GM12878 (cell line): ENCODE data around the gene PAX7. TPM values are rescaled to one million over a fixed set of nuclear protein-coding genes. Genes with fewer than 3 reads are reported as not detected.

Experiments
- ATAC-seq: fragments of 200-7000 bp; cut with Tn5 transposase; 3 replicates; pipeline ENCODE4 v1.9.1; 2020; ENCODE audit warnings: mild to moderate bottlenecking, moderate library complexity
- BruUV-seq: library from RNA; stranded (reverse); fragments of 400-500 nt; replicated peaks from 2 replicates; lab custom pipeline; 2021; lab: Mats Ljungman, UMichigan
- CTCF ChIA-PET: fragments of 300-600 bp; sonication (Branson Sonifier 250); formaldehyde crosslinking; extraction: SDS; loops from one replicate; lab custom pipeline; 2021; ENCODE audit warnings: inconsistent platforms; lab: Yijun Ruan, JAX
- POLR2A ChIA-PET: fragments of 350-600 bp; formaldehyde crosslinking; extraction: SDS; loops from one replicate; lab custom pipeline; 2021; ENCODE audit warnings: inconsistent platforms; lab: Charles Lee
- RAD21 ChIA-PET: fragments of 300-600 bp; sonication (Branson Sonifier 250); formaldehyde crosslinking; loops from one replicate; lab custom pipeline; 2023; ENCODE audit warnings: antibody characterized with exemption; ENCODE audit not compliant: unreplicated experiment; lab: Charles Lee
- SMC1A ChIA-PET: fragments of 300-600 bp; sonication (Branson Sonifier 250); formaldehyde crosslinking; loops from one replicate; lab custom pipeline; 2023; ENCODE audit not compliant: unreplicated experiment, uncharacterized antibody; lab: Charles Lee
- DNase-seq: peaks from one replicate; pipeline ENCODE4 v3.0.0-alpha.2; 2011; ENCODE audit warnings: low read depth, low spot score
- FAIRE-seq: peaks from 3 replicates; lab custom pipeline; 2011; peaks lifted over from hg19 to GRCh38; lab: Jason Lieb, UNC
- H2AFZ ChIP-seq: 2 replicates; pipeline ENCODE4 v1.6.0; 2011; ENCODE audit warnings: low read depth, low read length, control low read depth; ENCODE audit not compliant: control insufficient read depth
- H3K27ac ChIP-seq: 2 replicates; pipeline ENCODE4 v1.5.1; 2011; ENCODE audit warnings: control low read depth; ENCODE audit not compliant: control insufficient read depth, insufficient read depth
- H3K27me3 ChIP-seq, 2 experiments: replicated peaks in 1 of 2; 2 replicates each; pipeline versions ENCODE4 v1.6.0 to v1.6.1; 2011; ENCODE audit warnings: low read length in 1 of 2; ENCODE audit not compliant: control insufficient read depth in 2 of 2, insufficient read depth in 2 of 2
- H3K36me3 ChIP-seq, 2 experiments: 2 replicates each; pipeline ENCODE4 v1.5.1; 2011; ENCODE audit warnings: low read length in 1 of 2; ENCODE audit not compliant: control insufficient read depth in 2 of 2, insufficient read depth in 2 of 2
- H3K4me1 ChIP-seq: 2 replicates; pipeline ENCODE4 v1.6.1; 2011; ENCODE audit warnings: mild to moderate bottlenecking, low read length, moderate library complexity, mixed read lengths; ENCODE audit not compliant: control insufficient read depth, insufficient read depth
- H3K4me2 ChIP-seq: 2 replicates; pipeline ENCODE4 v1.6.0; 2011; ENCODE audit warnings: control low read depth; ENCODE audit not compliant: control insufficient read depth, insufficient read depth
- H3K4me3 ChIP-seq: fragments of 200-600 bp; sonication (generic); 2 replicates; pipeline ENCODE4 v1.5.1; 2016
- H3K79me2 ChIP-seq: 2 replicates; pipeline ENCODE4 v1.6.0; 2011; ENCODE audit warnings: low read length; ENCODE audit not compliant: control insufficient read depth, insufficient read depth
- H3K9ac ChIP-seq: 2 replicates; pipeline ENCODE4 v1.8.0; 2011; ENCODE audit warnings: low read length, control low read depth, mixed read lengths; ENCODE audit not compliant: control insufficient read depth, insufficient read depth
- H3K9me3 ChIP-seq: replicated peaks from 3 replicates; pipeline ENCODE4 v1.5.1; 2011; ENCODE audit warnings: mild to moderate bottlenecking, low read length; ENCODE audit not compliant: control insufficient read depth, insufficient read depth
- H4K20me1 ChIP-seq: 2 replicates; pipeline ENCODE4 v1.6.0; 2011; ENCODE audit not compliant: control insufficient read depth, insufficient read depth
- BACH1 ChIP-seq: fragments of 450-650 bp; IDR thresholded peaks from 2 replicates; pipeline ENCODE4 v1.6.1; 2017; ENCODE audit warnings: mild to moderate bottlenecking, borderline replicate concordance
- GABPA ChIP-seq: IDR thresholded peaks from 2 replicates; pipeline ENCODE4 v1.6.1; 2014; ENCODE audit warnings: antibody characterized with exemption, low read depth, mild to moderate bottlenecking, inconsistent platforms
- GATAD2B ChIP-seq: fragments of 450-650 bp; conservative IDR thresholded peaks from 2 replicates; pipeline ENCODE4 v1.6.1; 2017; ENCODE audit warnings: low read depth, mild to moderate bottlenecking, moderate library complexity
- HDGF ChIP-seq: fragments of 450-650 bp; IDR thresholded peaks from 2 replicates; pipeline ENCODE4 v1.6.1; 2016; ENCODE audit warnings: antibody characterized with exemption
- JUND ChIP-seq: IDR thresholded peaks from 2 replicates; pipeline ENCODE4 v1.6.1; 2012; ENCODE audit warnings: low read depth, mild to moderate bottlenecking, low read length, improper control_type of control experiment, moderate library complexity
- LARP7 ChIP-seq: fragments of 450-650 bp; IDR thresholded peaks from 2 replicates; pipeline ENCODE4 v1.6.1; 2017; ENCODE audit warnings: mild to moderate bottlenecking
- MEF2B ChIP-seq: fragments of 450-650 bp; IDR thresholded peaks from 2 replicates; pipeline ENCODE4 v1.6.1; 2018; ENCODE audit warnings: mild to moderate bottlenecking, moderate library complexity; ENCODE audit not compliant: partially characterized antibody, poor library complexity, severe bottlenecking
- MYC ChIP-seq: IDR thresholded peaks from 2 replicates; pipeline ENCODE4 v1.6.1; 2011; ENCODE audit warnings: mild to moderate bottlenecking, low read length, moderate library complexity, inconsistent platforms; ENCODE audit not compliant: insufficient read depth, insufficient replicate concordance, insufficient read length, severe bottlenecking
- PAX5 ChIP-seq: IDR thresholded peaks from 2 replicates; pipeline ENCODE4 v1.6.1; 2011; ENCODE audit warnings: low read depth, low read length, borderline replicate concordance
- PAX8 ChIP-seq: fragments of 450-650 bp; IDR thresholded peaks from 2 replicates; pipeline ENCODE4 v1.6.1; 2017; ENCODE audit warnings: mild to moderate bottlenecking, moderate library complexity
- PBX3 ChIP-seq: IDR thresholded peaks from 2 replicates; pipeline ENCODE4 v1.6.1; 2011; ENCODE audit warnings: mild to moderate bottlenecking, low read depth, low read length, moderate library complexity; ENCODE audit not compliant: insufficient replicate concordance
- PKNOX1 ChIP-seq: fragments of 450-650 bp; IDR thresholded peaks from 2 replicates; pipeline ENCODE4 v1.6.1; 2016; ENCODE audit warnings: mild to moderate bottlenecking
- PRDM15 ChIP-seq: fragments of 450-650 bp; formaldehyde crosslinking; IDR thresholded peaks from 2 replicates; pipeline ENCODE4 v1.4.0; 2020; ENCODE audit warnings: mild to moderate bottlenecking, moderate library complexity
- RFX5 ChIP-seq: IDR thresholded peaks from 2 replicates; pipeline ENCODE4 v1.6.1; 2011; ENCODE audit warnings: low read depth, low read length, improper control_type of control experiment
- SMAD1 ChIP-seq: fragments of 450-650 bp; IDR thresholded peaks from 2 replicates; pipeline ENCODE4 v1.6.1; 2018; ENCODE audit warnings: mild to moderate bottlenecking, low read depth; ENCODE audit not compliant: partially characterized antibody
- STAT3 ChIP-seq: IDR thresholded peaks from 2 replicates; pipeline ENCODE4 v1.6.1; 2011; ENCODE audit warnings: low read depth, low read length, improper control_type of control experiment
- SUZ12 ChIP-seq: fragments of 200-600 bp; sonication (generic); IDR thresholded peaks from one replicate; pipeline ENCODE4 v1.6.1; 2018; ENCODE audit warnings: antibody characterized with exemption, mild to moderate bottlenecking; ENCODE audit not compliant: unreplicated experiment
- ZNF207 ChIP-seq: fragments of 450-650 bp; IDR thresholded peaks from 2 replicates; pipeline ENCODE4 v1.6.1; 2014; ENCODE audit warnings: antibody characterized with exemption, mild to moderate bottlenecking, borderline replicate concordance
- ZNF24 ChIP-seq: fragments of 450-650 bp; IDR thresholded peaks from 2 replicates; pipeline ENCODE4 v1.6.1; 2017; ENCODE audit warnings: antibody characterized with exemption, mild to moderate bottlenecking
- ZNF384 ChIP-seq: IDR thresholded peaks from 2 replicates; pipeline ENCODE4 v1.6.1; 2012; ENCODE audit warnings: low read depth, mild to moderate bottlenecking, low read length, improper control_type of control experiment, borderline replicate concordance
- WGBS: methylation state at CpG from one replicate; pipeline ENCODE4 v1.1.6; 2016; ENCODE audit warnings: low lambda C conversion rate; ENCODE audit not compliant: insufficient replicate concordance, insufficient coverage; ENCODE audit errors: missing lambda C conversion rate; 5-methylcytosine and 5-hydroxymethylcytosine counted together
- in situ Hi-C: fragments of 300-500 bp; cut with MboI; formaldehyde crosslinking; loops from 9 replicates; pipeline ENCODE4 v1.14.3; 2018; ENCODE audit warnings: mixed read lengths
- intact Hi-C: fragments of 100-400 bp; cut with micrococcal nuclease; formaldehyde crosslinking; loops from one replicate; pipeline ENCODE4 v1.14.2; 2022; ENCODE audit not compliant: unreplicated experiment
- polyA plus RNA-seq, 11 experiments: library from polyadenylated mRNA; depleted of rRNA in 4 of 11; unstranded in 6 of 11; stranded (reverse) in 5 of 11; fragments of >200 nt; fragmentation: Nextera tagmentation in 4 of 11; fragmentation: Illumina TruSeq in 1 of 11; extraction: Ambion mirVana in 4 of 11; extraction: Trizol in 1 of 11; gene quantifications; 1 replicate in 1 of 11; 2 replicates in 10 of 11; pipeline versions ENCODE4 v1.2.1 to v1.2.3, GENCODE V29; 2011 to 2016; ENCODE audit warnings: inconsistent platforms in 2 of 11, missing spikeins in 2 of 11, low read depth in 1 of 11
- total RNA-seq, 4 experiments: library from RNA; depleted of rRNA in 3 of 4; stranded (reverse); fragments of >200 nt in 3 of 4; fragmentation: Illumina TruSeq in 1 of 4; extraction: Trizol in 1 of 4; gene quantifications; 2 replicates each; pipeline versions ENCODE4 v1.2.1 to v1.2.3, GENCODE V29; 2013 to 2021

Gene PAX7
- total and polyA plus RNA-seq, 10 of the 15 experiments (the other 5 are each of a cell fraction or from before 2014, with no cell fraction given) = not detected

- Histone ChIP-seq H3K9ac (no peak overlapping the region), H3K27me3 (peaks cover 15 to 26% of the 10 kb centered on the region in 2 experiments), H4K20me1 (no peaks in the 10 kb centered on the region), H3K79me2 (no peaks in the 10 kb centered on the region), H3K4me2 (no peak overlapping the region), H2AFZ (no peak overlapping the region), H3K4me1 (no peaks in the 10 kb centered on the region), H3K9me3 (no peaks in the 10 kb centered on the region), H3K4me3 (no peak overlapping the region), H3K27ac (no peak overlapping the region), H3K36me3 (no peaks in the 10 kb centered on the region)
- in situ Hi-C loops (no loop called here), intact Hi-C loops (no loop called here)
- 9% methylated on average over 21 of the region's 48 CpGs for WGBS
- TF ChIP-seq PKNOX1 (no peak), STAT3 (no peak), MYC (no peak), LARP7 (no peak), SUZ12 (no peak), ZNF207 (no peak), RFX5 (no peak), HDGF (no peak), PAX8 (no peak), PBX3 (no peak), PAX5 (no peak), SMAD1 (no peak), MEF2B (no peak), GABPA (no peak), ZNF384 (no peak), GATAD2B (no peak), ZNF24 (no peak), BACH1 (no peak), PRDM15 (CRISPR knock-in tag) (no peak), JUND (no peak)
- no peak for DNase-seq
- SMC1A ChIA-PET = no interaction called here
- ATAC-seq = no peak
- CTCF ChIA-PET = no interaction called here
- POLR2A ChIA-PET = no interaction called here
- no TSS peak for BruUV-seq
- FAIRE-seq = no peak
- RAD21 ChIA-PET = no interaction called here
Measured at GRCh38 chr1:18646786-18647410, 16.3 kb downstream of the PAX7 start.
